HG02884 (cell line): ENCODE measurements around the gene CUEDC1.

ENCODE experiments used
- ATAC-seq: cut with Tn5 transposase; IDR thresholded peaks from one replicate; pipeline ENCODE4 v1.9.1; 2021; ENCODE audit warnings: mild to moderate bottlenecking, moderate library complexity; ENCODE audit not compliant: unreplicated experiment

The CUEDC1 gene, protein sequence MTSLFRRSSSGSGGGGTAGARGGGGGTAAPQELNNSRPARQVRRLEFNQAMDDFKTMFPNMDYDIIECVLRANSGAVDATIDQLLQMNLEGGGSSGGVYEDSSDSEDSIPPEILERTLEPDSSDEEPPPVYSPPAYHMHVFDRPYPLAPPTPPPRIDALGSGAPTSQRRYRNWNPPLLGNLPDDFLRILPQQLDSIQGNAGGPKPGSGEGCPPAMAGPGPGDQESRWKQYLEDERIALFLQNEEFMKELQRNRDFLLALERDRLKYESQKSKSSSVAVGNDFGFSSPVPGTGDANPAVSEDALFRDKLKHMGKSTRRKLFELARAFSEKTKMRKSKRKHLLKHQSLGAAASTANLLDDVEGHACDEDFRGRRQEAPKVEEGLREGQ

GRCh38 chr17:57955183-57955931 lies at the start of gene CUEDC1:
Gene CUEDC1 (minus strand): TSS chr17:57955412. CDS start chr17:57885564, 69,848 bp downstream.
- ATAC-seq, result peak; percentile 39

DNA sequence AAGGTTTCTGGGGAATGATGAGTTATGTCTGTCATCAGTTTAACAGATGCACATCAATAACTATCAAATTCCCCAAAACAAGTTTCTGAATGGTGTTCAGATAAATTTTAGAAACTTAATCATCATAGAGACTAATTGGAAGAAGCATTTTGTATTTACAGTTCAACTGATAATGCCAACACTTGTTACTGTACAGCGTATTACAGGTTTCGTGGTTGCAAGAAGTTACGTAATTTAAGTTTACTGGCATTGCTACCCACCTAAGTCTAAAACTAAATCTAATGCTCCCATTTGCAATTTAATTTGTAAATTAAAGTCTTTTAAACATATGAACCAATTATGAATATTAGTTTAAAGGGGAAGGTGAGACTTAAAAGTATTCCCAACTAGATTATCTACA lies 48.8 kb upstream of the CUEDC1 start:
- no peak for ATAC-seq

DNA sequence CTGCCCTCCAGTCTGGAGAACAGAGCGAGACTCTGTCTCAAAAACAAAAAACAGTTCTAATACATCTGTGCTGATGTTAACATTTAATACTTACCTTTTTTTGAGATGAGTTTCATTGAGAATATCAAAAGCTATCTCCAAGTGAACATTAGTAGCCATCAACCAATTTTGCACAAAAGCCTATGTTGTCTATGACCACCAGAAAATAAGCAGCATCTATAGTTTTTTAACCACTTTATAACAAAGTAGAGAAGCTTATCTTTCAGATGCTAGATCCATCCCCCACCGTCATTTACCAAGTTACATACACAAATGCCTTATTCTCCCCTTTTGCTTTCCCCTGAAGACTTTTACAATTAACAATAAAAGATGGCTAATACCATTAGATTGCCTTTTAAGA lies 47.8 kb upstream of the CUEDC1 start:
- ATAC-seq, result no peak

DNA sequence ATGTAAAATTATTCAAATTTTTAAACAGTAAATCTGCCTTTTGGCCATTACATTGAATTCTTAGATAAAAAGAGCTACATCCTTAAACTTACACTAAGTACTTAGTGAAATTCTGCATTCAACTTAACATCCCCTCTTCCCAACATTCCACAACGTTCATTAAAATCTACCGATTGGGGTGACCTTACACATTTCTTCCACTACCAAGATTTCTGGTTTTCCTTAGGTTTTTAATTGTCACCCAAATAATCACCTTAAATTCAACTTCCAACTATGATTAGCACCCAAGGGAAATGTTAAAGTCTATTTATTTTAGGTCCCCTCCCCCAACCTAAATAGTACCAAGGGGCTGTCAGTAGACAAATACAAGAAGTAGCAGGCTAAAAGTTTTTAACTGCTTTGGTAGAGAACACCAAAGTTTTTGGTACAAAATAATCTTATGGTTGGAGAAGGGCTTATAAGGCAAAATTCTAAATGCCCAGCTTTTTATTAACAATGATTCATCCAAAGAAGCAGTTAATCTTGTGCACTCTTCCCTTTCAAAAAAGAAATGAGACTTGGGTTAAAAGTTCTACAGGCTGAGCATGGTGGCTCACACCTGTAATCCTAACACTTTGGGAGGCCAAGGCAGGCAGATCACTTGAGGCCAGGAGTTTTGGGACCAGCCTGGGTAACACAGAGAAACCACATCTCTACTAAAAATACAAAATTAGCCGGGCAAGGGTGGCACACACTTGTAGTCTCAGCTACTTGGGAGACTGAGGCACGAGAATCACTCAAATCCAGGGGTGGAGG lies 47.1 kb upstream of the CUEDC1 start:
- ATAC-seq, result no peak

- ATAC-seq, result no peak
Measured at GRCh38 chr17:58001461-58002124, 46.4 kb upstream of the CUEDC1 start.

DNA sequence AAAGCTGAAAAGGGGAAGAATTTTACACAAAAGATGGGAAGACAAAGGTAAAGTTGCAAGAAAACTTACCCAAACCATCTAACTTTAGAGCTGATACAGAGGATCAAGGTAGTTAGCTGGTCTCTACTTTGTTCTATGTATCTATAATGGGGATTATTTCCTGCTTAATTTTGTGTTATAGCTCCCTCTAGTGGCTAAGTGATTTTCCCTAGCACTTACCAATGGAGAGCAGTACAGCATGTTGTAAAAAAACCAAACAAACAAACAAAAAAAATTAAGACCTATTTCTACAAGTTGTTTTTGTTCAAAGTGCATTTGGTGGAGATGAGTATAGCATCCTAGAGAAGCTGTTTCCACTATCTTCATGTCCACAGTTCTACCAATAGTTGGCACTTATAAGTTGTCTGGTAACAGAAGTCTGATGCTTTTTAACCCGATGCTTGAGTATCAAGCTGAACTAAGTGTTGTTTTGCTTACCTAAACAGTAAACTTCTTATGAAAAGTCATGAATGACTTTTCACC lies 44.3 kb upstream of the CUEDC1 start:
- peak; percentile 55 for ATAC-seq

GRCh38 chr17:57999010-57999495 lies 43.8 kb upstream of the CUEDC1 start:
- ATAC-seq, result no peak

GRCh38 chr17:57997085-57997809 lies 42.0 kb upstream of the CUEDC1 start:
- no peak for ATAC-seq

GRCh38 chr17:57995076-57995956 lies 40.1 kb upstream of the CUEDC1 start:
- ATAC-seq, result peak; percentile 69

DNA sequence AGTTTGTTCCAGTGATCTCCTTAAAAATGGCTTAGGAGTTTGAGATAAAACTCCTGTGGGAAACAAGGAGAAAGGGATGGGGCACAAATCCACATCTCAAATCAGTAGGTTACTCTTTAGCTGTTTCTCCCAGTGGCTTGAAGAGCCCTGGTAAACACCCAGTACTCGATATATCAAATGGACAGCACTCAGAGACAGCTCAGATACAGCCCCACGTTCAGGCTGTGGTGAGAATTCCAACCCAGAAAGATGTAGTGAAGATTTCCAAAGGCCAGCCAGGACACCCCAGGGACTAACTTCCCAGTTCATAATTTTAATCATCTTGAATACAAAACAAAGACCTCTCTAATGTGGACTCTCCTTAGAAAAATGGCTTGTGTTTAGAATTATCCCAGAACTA lies 39.2 kb upstream of the CUEDC1 start:
- ATAC-seq, result no peak

- no peak for ATAC-seq
Measured at GRCh38 chr17:57993471-57994365, 38.5 kb upstream of the CUEDC1 start.

- no peak for ATAC-seq
Measured at GRCh38 chr17:57991537-57991936, 36.3 kb upstream of the CUEDC1 start.

DNA sequence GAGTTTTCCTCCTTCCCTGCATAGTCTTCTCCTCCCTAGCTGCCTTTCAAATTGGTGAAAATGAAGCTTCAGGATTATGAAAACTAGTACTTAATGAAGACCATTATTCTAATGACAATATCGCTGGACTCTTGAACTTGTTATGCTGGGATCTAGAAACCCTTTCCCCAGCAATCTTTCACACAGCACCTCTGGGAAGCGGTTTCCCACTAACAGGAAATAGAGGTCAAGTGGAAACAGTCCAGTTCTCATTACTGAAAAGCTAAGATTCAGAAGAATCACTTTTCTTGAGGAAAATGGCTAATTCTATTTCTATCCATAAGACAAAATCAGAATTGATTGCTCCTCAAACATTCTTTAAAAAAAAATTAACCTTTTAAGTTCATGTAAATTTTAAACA lies 34.8 kb upstream of the CUEDC1 start:
- no peak for ATAC-seq

- ATAC-seq, result peak; percentile 64
Measured at GRCh38 chr17:57988301-57989250, 33.4 kb upstream of the CUEDC1 start.

GRCh38 chr17:57987581-57988300 lies 32.5 kb upstream of the CUEDC1 start, which contains the start of gene VEZF1:
Gene VEZF1 (minus strand): TSS chr17:57988254. CDS start chr17:57988111, 143 bp downstream.
- ATAC-seq, result peak; percentile 39
